ENCODE data around the gene SVIL.
"Not testable (repeated sequence)": the region's sequence is repeated elsewhere in the genome, so short reads cannot be mapped to it uniquely, and the experiment has no call there.

SVIL gene

GRCh38 chr10:29479981-29480954, 154.5 kb downstream of the SVIL start:
- DNase-seq = no peak

GRCh38 chr10:29479081-29479925, 155.5 kb downstream of the SVIL start:
- no peak for DNase-seq

GRCh38 chr10:29473406-29474100, 161.2 kb downstream of the SVIL start:
- peak; percentile 32 for DNase-seq

- DNase-seq = no peak
These were observed 161.7 kb downstream of the SVIL start for GRCh38 chr10:29473087-29473356.

- DNase-seq = no peak
These were observed 162.3 kb downstream of the SVIL start for GRCh38 chr10:29472301-29473086.

- no peak for DNase-seq
These were observed 163.3 kb downstream of the SVIL start for GRCh38 chr10:29471544-29471859.

GRCh38 chr10:29470843-29471543, 163.8 kb downstream of the SVIL start:
- DNase-seq = no peak

GRCh38 chr10:29470355-29470705, 164.4 kb downstream of the SVIL start:
- DNase-seq = peak; percentile 65

GRCh38 chr10:29469481-29470354, 165.1 kb downstream of the SVIL start:
- no peak for DNase-seq

- no peak for DNase-seq
These were observed 169.4 kb downstream of the SVIL start for GRCh38 chr10:29465384-29465783.

GRCh38 chr10:29464671-29465171, 170.1 kb downstream of the SVIL start:
- DNase-seq = not testable (repeated sequence)

- peak; percentile 17 for DNase-seq
These were observed 173.7 kb downstream of the SVIL start for GRCh38 chr10:29461042-29461441.

- peak; percentile 37 for DNase-seq
These were observed 176.6 kb downstream of the SVIL start for GRCh38 chr10:29458190-29458589.

- DNase-seq = no peak
These were observed 179.7 kb downstream of the SVIL start for GRCh38 chr10:29455095-29455494.

GRCh38 chr10:29454250-29454649, 180.5 kb downstream of the SVIL start:
- DNase-seq = no peak

GRCh38 chr10:29452546-29452945, 182.2 kb downstream of the SVIL start:
- no peak for DNase-seq

GRCh38 chr10:29451946-29452345, 182.8 kb downstream of the SVIL start:
- no peak for DNase-seq

- DNase-seq = no peak
These were observed 184.4 kb downstream of the SVIL start for GRCh38 chr10:29450405-29450804.

GRCh38 chr10:29448756-29449592, 185.8 kb downstream of the SVIL start:
- DNase-seq = peak; percentile 91

GRCh38 chr10:29448125-29448524, 186.6 kb downstream of the SVIL start:
- no peak for DNase-seq
